ENCODE measurements around the gene CHRNA1.
"Not testable (repeated sequence)": the region's sequence is repeated elsewhere in the genome, so short reads cannot be mapped to it uniquely, and the experiment has no call there.

Gene CHRNA1

GRCh38 chr2:174719016-174719415 is 45.3 kb downstream of the CHRNA1 start:
- H3K9me3 Mint-ChIP-seq, result no peaks in the 10 kb centered on the region
- no peak overlapping the region for H3K27ac Mint-ChIP-seq
- no peaks in the 10 kb centered on the region for H3K27me3 Mint-ChIP-seq
- H3K4me1 Mint-ChIP-seq, result peaks cover 44% of the 10 kb centered on the region
- H3K36me3 Mint-ChIP-seq, result peaks cover 4% of the 10 kb centered on the region
- H3K4me3 Mint-ChIP-seq, result peak overlapping the region; percentile 49

GRCh38 chr2:174718591-174718990 is 45.7 kb downstream of the CHRNA1 start:
- Mint-ChIP-seq H3K27ac (no peak overlapping the region), H3K4me1 (peaks cover 44% of the 10 kb centered on the region), H3K36me3 (peaks cover 4% of the 10 kb centered on the region), H3K4me3 (no peak overlapping the region), H3K9me3 (no peaks in the 10 kb centered on the region), H3K27me3 (no peaks in the 10 kb centered on the region)

- Mint-ChIP-seq H3K9me3 (no peaks in the 10 kb centered on the region), H3K4me1 (peaks cover 44% of the 10 kb centered on the region), H3K27me3 (no peaks in the 10 kb centered on the region), H3K36me3 (peaks cover 4% of the 10 kb centered on the region), H3K27ac (no peak overlapping the region), H3K4me3 (peak overlapping the region; percentile 28)
Measured at GRCh38 chr2:174717916-174718315, 46.4 kb downstream of the CHRNA1 start.

GRCh38 chr2:174717273-174717672 is 47.0 kb downstream of the CHRNA1 start:
- Mint-ChIP-seq H3K36me3 (peaks cover 4% of the 10 kb centered on the region), H3K9me3 (no peaks in the 10 kb centered on the region), H3K27me3 (no peaks in the 10 kb centered on the region), H3K4me1 (peaks cover 44% of the 10 kb centered on the region), H3K27ac (peak overlapping the region; percentile 60), H3K4me3 (peak overlapping the region; percentile 28)

- no peak overlapping the region for H3K27ac Mint-ChIP-seq
- no peaks in the 10 kb centered on the region for H3K27me3 Mint-ChIP-seq
- peak overlapping the region; percentile 28 for H3K4me3 Mint-ChIP-seq
Measured at GRCh38 chr2:174716785-174717184, 47.5 kb downstream of the CHRNA1 start.

GRCh38 chr2:174713686-174714085 is 50.6 kb downstream of the CHRNA1 start:
- Mint-ChIP-seq H3K4me3 (no peak overlapping the region), H3K27me3 (no peaks in the 10 kb centered on the region), H3K36me3 (no peaks in the 10 kb centered on the region), H3K9me3 (no peaks in the 10 kb centered on the region), H3K4me1 (peaks cover 32% of the 10 kb centered on the region), H3K27ac (no peak overlapping the region)

More at GRCh38 chr2:174716785-174717184, 47.5 kb downstream of the CHRNA1 start:
- Mint-ChIP-seq H3K36me3 (peaks cover 4% of the 10 kb centered on the region), H3K9me3 (no peaks in the 10 kb centered on the region), H3K4me1 (peaks cover 44% of the 10 kb centered on the region)

GRCh38 chr2:174711206-174711605 is 53.1 kb downstream of the CHRNA1 start:
- no peak overlapping the region for H3K27ac Mint-ChIP-seq
- H3K9me3 Mint-ChIP-seq, result no peaks in the 10 kb centered on the region

GRCh38 chr2:174709416-174710004 is 54.8 kb downstream of the CHRNA1 start:
- H3K4me1 Mint-ChIP-seq, H3K36me3 Mint-ChIP-seq, H3K4me3 Mint-ChIP-seq, H3K9me3 Mint-ChIP-seq, H3K27me3 Mint-ChIP-seq, H3K27ac Mint-ChIP-seq: not testable (repeated sequence)

More at GRCh38 chr2:174711206-174711605, 53.1 kb downstream of the CHRNA1 start:
- Mint-ChIP-seq H3K27me3 (no peaks in the 10 kb centered on the region), H3K4me1 (peaks cover 8% of the 10 kb centered on the region), H3K36me3 (no peaks in the 10 kb centered on the region), H3K4me3 (no peak overlapping the region)

- Mint-ChIP-seq H3K4me1 (no peaks in the 10 kb centered on the region), H3K27me3 (no peaks in the 10 kb centered on the region), H3K9me3 (no peaks in the 10 kb centered on the region), H3K4me3 (no peak overlapping the region), H3K27ac (no peak overlapping the region), H3K36me3 (no peaks in the 10 kb centered on the region)
Measured at GRCh38 chr2:174708713-174709112, 55.6 kb downstream of the CHRNA1 start.

GRCh38 chr2:174705321-174705720 is 59.0 kb downstream of the CHRNA1 start:
- Mint-ChIP-seq H3K27ac (no peak overlapping the region), H3K4me3 (no peak overlapping the region), H3K9me3 (no peaks in the 10 kb centered on the region), H3K4me1 (no peaks in the 10 kb centered on the region), H3K27me3 (no peaks in the 10 kb centered on the region), H3K36me3 (no peaks in the 10 kb centered on the region)

- Mint-ChIP-seq H3K4me3 (no peak overlapping the region), H3K27ac (no peak overlapping the region), H3K36me3 (no peaks in the 10 kb centered on the region), H3K9me3 (no peaks in the 10 kb centered on the region), H3K4me1 (no peaks in the 10 kb centered on the region), H3K27me3 (no peaks in the 10 kb centered on the region)
Measured at GRCh38 chr2:174704642-174705041, 59.6 kb downstream of the CHRNA1 start.

GRCh38 chr2:174704061-174704460 is 60.2 kb downstream of the CHRNA1 start:
- Mint-ChIP-seq H3K4me3 (no peak overlapping the region), H3K36me3 (no peaks in the 10 kb centered on the region), H3K4me1 (no peaks in the 10 kb centered on the region), H3K27me3 (no peaks in the 10 kb centered on the region), H3K27ac (no peak overlapping the region), H3K9me3 (no peaks in the 10 kb centered on the region)

GRCh38 chr2:174703430-174703829 is 60.8 kb downstream of the CHRNA1 start:
- H3K27ac Mint-ChIP-seq, result no peak overlapping the region
- H3K36me3 Mint-ChIP-seq, result no peaks in the 10 kb centered on the region
- H3K9me3 Mint-ChIP-seq, result no peaks in the 10 kb centered on the region
- no peaks in the 10 kb centered on the region for H3K27me3 Mint-ChIP-seq
- H3K4me1 Mint-ChIP-seq, result no peaks in the 10 kb centered on the region
- no peak overlapping the region for H3K4me3 Mint-ChIP-seq

- no peaks in the 10 kb centered on the region for H3K9me3 Mint-ChIP-seq
- no peak overlapping the region for H3K4me3 Mint-ChIP-seq
- no peaks in the 10 kb centered on the region for H3K4me1 Mint-ChIP-seq
- no peak overlapping the region for H3K27ac Mint-ChIP-seq
- no peaks in the 10 kb centered on the region for H3K36me3 Mint-ChIP-seq
- no peaks in the 10 kb centered on the region for H3K27me3 Mint-ChIP-seq
Measured at GRCh38 chr2:174702541-174702940, 61.7 kb downstream of the CHRNA1 start.

- Mint-ChIP-seq H3K27ac (no peak overlapping the region), H3K36me3 (no peaks in the 10 kb centered on the region), H3K4me3 (no peak overlapping the region), H3K27me3 (no peaks in the 10 kb centered on the region), H3K9me3 (no peaks in the 10 kb centered on the region), H3K4me1 (no peaks in the 10 kb centered on the region)
Measured at GRCh38 chr2:174699993-174700766, 64.1 kb downstream of the CHRNA1 start.
